HEK293 (cell line): ENCODE measurements around the gene NLRP6.

ENCODE experiments used
- CTCF ChIA-PET: fragments of 350-600 bp; formaldehyde crosslinking; extraction: SDS; loops from one replicate; lab custom pipeline; 2021; ENCODE audit warnings: antibody characterized with exemption; lab: Yijun Ruan, JAX
- POLR2A ChIA-PET: fragments of 300-600 bp; formaldehyde crosslinking; extraction: SDS; loops from one replicate; lab custom pipeline; 2020; ENCODE audit warnings: antibody characterized with exemption, inconsistent platforms; lab: Yijun Ruan, JAX
- H3K27ac ChIP-seq: fragments of 200-500 bp; sonication (Bioruptor generic); 2 replicates; pipeline ENCODE4 v1.5.1; 2014; ENCODE audit warnings: low read depth, low read length, control low read depth, inconsistent platforms; ENCODE audit errors: extremely low read depth
- H3K36me3 ChIP-seq, 2 experiments: fragments of 200-500 bp in 1 of 2; sonication (Bioruptor generic) in 1 of 2; 1 replicate in 1 of 2; 2 replicates in 1 of 2; pipeline ENCODE4 v1.5.1; 2014 to 2017; ENCODE audit warnings: inconsistent platforms in 2 of 2, low read length in 2 of 2; ENCODE audit not compliant: control insufficient read depth in 2 of 2, insufficient read depth in 1 of 2
- H3K4me1 ChIP-seq: fragments of 200-500 bp; sonication (Bioruptor generic); 2 replicates; pipeline ENCODE4 v1.5.1; 2014; ENCODE audit warnings: mild to moderate bottlenecking, low read length, inconsistent platforms; ENCODE audit not compliant: control insufficient read depth, insufficient read depth
- H3K4me3 ChIP-seq: 2 replicates; pipeline ENCODE4 v1.5.1; 2011; ENCODE audit warnings: low read depth, mild to moderate bottlenecking, control low read depth, low read length, moderate library complexity
- H3K9me3 ChIP-seq: fragments of 200-500 bp; sonication (Bioruptor generic); 2 replicates; pipeline ENCODE4 v1.5.1; 2014; ENCODE audit warnings: low read depth, low read length, inconsistent platforms; ENCODE audit not compliant: control insufficient read depth, insufficient read depth
- BCL11A ChIP-seq: fragments of 450-650 bp; formaldehyde crosslinking; IDR thresholded peaks from 2 replicates; pipeline ENCODE4 v1.5.1; 2016; ENCODE audit warnings: low read depth, missing biosample characterization, missing genetic modification characterization
- BCL11B ChIP-seq: fragments of 450-650 bp; formaldehyde crosslinking; IDR thresholded peaks from 2 replicates; pipeline ENCODE4 v1.5.1; 2016; ENCODE audit warnings: low read depth, missing biosample characterization, missing genetic modification characterization
- BCL6B ChIP-seq: fragments of 450-650 bp; formaldehyde crosslinking; IDR thresholded peaks from 2 replicates; pipeline ENCODE4 v1.5.1; 2017; ENCODE audit warnings: missing biosample characterization, missing genetic modification characterization
- GLIS1 ChIP-seq: fragments of 450-650 bp; formaldehyde crosslinking; IDR thresholded peaks from 2 replicates; pipeline ENCODE4 v1.5.1; 2016; ENCODE audit warnings: missing biosample characterization, missing genetic modification characterization
- HOXD13 ChIP-seq: sonication (generic); formaldehyde crosslinking; IDR thresholded peaks from 2 replicates; pipeline ENCODE4 v1.8.0; 2022; ENCODE audit warnings: missing genetic modification reagents, borderline replicate concordance
- KLF8 ChIP-seq: fragments of 450-650 bp; formaldehyde crosslinking; IDR thresholded peaks from 2 replicates; pipeline ENCODE4 v1.5.1; 2016; ENCODE audit warnings: missing biosample characterization, missing genetic modification characterization
- SP7 ChIP-seq: fragments of 450-650 bp; formaldehyde crosslinking; IDR thresholded peaks from 2 replicates; pipeline ENCODE4 v1.5.1; 2016; ENCODE audit warnings: missing biosample characterization, missing genetic modification characterization
- ZFP69B ChIP-seq: fragments of 450-650 bp; formaldehyde crosslinking; IDR thresholded peaks from 2 replicates; pipeline ENCODE4 v1.5.1; 2016; ENCODE audit warnings: missing biosample characterization, missing genetic modification characterization
- ZIC2 ChIP-seq: fragments of 450-650 bp; formaldehyde crosslinking; IDR thresholded peaks from 2 replicates; pipeline ENCODE4 v1.5.1; 2016; ENCODE audit warnings: missing biosample characterization, missing genetic modification characterization
- ZNF157 ChIP-seq: fragments of 450-650 bp; formaldehyde crosslinking; IDR thresholded peaks from 2 replicates; pipeline ENCODE4 v1.5.1; 2016; ENCODE audit warnings: missing biosample characterization, missing genetic modification characterization
- ZNF239 ChIP-seq: fragments of 450-650 bp; formaldehyde crosslinking; IDR thresholded peaks from 2 replicates; pipeline ENCODE4 v1.5.1; 2016; ENCODE audit warnings: missing biosample characterization, missing genetic modification characterization
- ZNF266 ChIP-seq: fragments of 450-650 bp; formaldehyde crosslinking; IDR thresholded peaks from 2 replicates; pipeline ENCODE4 v1.5.1; 2016; ENCODE audit warnings: missing biosample characterization, missing genetic modification characterization, low read depth
- ZNF280C ChIP-seq: fragments of 450-650 bp; formaldehyde crosslinking; IDR thresholded peaks from 2 replicates; pipeline ENCODE4 v1.5.1; 2016; ENCODE audit warnings: missing biosample characterization, missing genetic modification characterization
- ZNF311 ChIP-seq: fragments of 450-650 bp; formaldehyde crosslinking; IDR thresholded peaks from 2 replicates; pipeline ENCODE4 v1.5.1; 2017; ENCODE audit warnings: missing biosample characterization, missing genetic modification characterization, borderline replicate concordance
- ZNF350 ChIP-seq: fragments of 450-650 bp; formaldehyde crosslinking; IDR thresholded peaks from 2 replicates; pipeline ENCODE4 v1.5.0; 2017; ENCODE audit warnings: missing biosample characterization, mild to moderate bottlenecking, missing genetic modification characterization
- ZNF354C ChIP-seq: fragments of 450-650 bp; formaldehyde crosslinking; IDR thresholded peaks from 2 replicates; pipeline ENCODE4 v1.5.1; 2016; ENCODE audit warnings: missing biosample characterization, missing genetic modification characterization, low read depth, borderline replicate concordance
- ZNF394 ChIP-seq: fragments of 450-650 bp; formaldehyde crosslinking; IDR thresholded peaks from 2 replicates; pipeline ENCODE4 v1.5.1; 2016; ENCODE audit warnings: missing biosample characterization, missing genetic modification characterization, mild to moderate bottlenecking, moderate library complexity, borderline replicate concordance
- ZNF416 ChIP-seq: fragments of 450-650 bp; formaldehyde crosslinking; IDR thresholded peaks from 2 replicates; pipeline ENCODE4 v1.5.1; 2016; ENCODE audit warnings: missing biosample characterization, missing genetic modification characterization
- ZNF473 ChIP-seq: fragments of 450-650 bp; formaldehyde crosslinking; IDR thresholded peaks from 2 replicates; pipeline ENCODE4 v1.5.1; 2017; ENCODE audit warnings: missing biosample characterization, missing genetic modification characterization
- ZNF558 ChIP-seq: fragments of 450-650 bp; formaldehyde crosslinking; IDR thresholded peaks from 2 replicates; pipeline ENCODE4 v1.5.1; 2016; ENCODE audit warnings: missing biosample characterization, missing genetic modification characterization
- ZNF560 ChIP-seq: fragments of 450-650 bp; formaldehyde crosslinking; IDR thresholded peaks from 2 replicates; pipeline ENCODE4 v1.5.1; 2017; ENCODE audit warnings: missing biosample characterization, missing genetic modification characterization, borderline replicate concordance
- ZNF580 ChIP-seq: fragments of 450-650 bp; formaldehyde crosslinking; IDR thresholded peaks from 2 replicates; pipeline ENCODE4 v1.5.1; 2016; ENCODE audit warnings: missing biosample characterization, missing genetic modification characterization
- ZNF621 ChIP-seq: fragments of 450-650 bp; formaldehyde crosslinking; IDR thresholded peaks from 2 replicates; pipeline ENCODE4 v1.5.1; 2017; ENCODE audit warnings: missing biosample characterization, missing genetic modification characterization
- ZNF626 ChIP-seq: fragments of 450-650 bp; sonication (Bioruptor Pico); formaldehyde crosslinking; IDR thresholded peaks from 2 replicates; pipeline ENCODE4 v1.5.1; 2018; ENCODE audit warnings: missing biosample characterization, missing genetic modification characterization, inconsistent platforms
- ZNF768 ChIP-seq: fragments of 450-650 bp; formaldehyde crosslinking; IDR thresholded peaks from 2 replicates; pipeline ENCODE4 v1.5.1; 2018; ENCODE audit warnings: missing biosample characterization, mild to moderate bottlenecking, missing genetic modification characterization
- ZSCAN16 ChIP-seq: fragments of 450-650 bp; formaldehyde crosslinking; IDR thresholded peaks from 2 replicates; pipeline ENCODE4 v1.5.1; 2016; ENCODE audit warnings: missing biosample characterization, missing genetic modification characterization

NLRP6 gene

GRCh38 chr11:230431-230830 lies 47.8 kb upstream of the NLRP6 start (continued):
- no peak for TF ChIP-seq ZNF280C
- TF ChIP-seq ZNF768, result no peak
- no peak for TF ChIP-seq ZNF350
- no peak for TF ChIP-seq BCL11A (tag by site-specific recombination)
- TF ChIP-seq ZNF560 (tag by site-specific recombination), result no peak
- TF ChIP-seq ZNF157 (tag by site-specific recombination), result no peak
- no peak for TF ChIP-seq ZNF473
- no peak for TF ChIP-seq ZNF239
- TF ChIP-seq ZNF558, result no peak

GRCh38 chr11:232783-233565 lies 45.2 kb upstream of the NLRP6 start:
- Histone ChIP-seq H3K4me1 (no peaks in the 10 kb centered on the region), H3K36me3 (peaks cover 0 to 17% of the 10 kb centered on the region in 2 experiments; a peak in 2 of 3 replicates), H3K9me3 (no peaks in the 10 kb centered on the region), H3K27ac (no peak overlapping the region), H3K4me3 (no peak overlapping the region)
- no peak for TF ChIP-seq ZNF394
- TF ChIP-seq ZNF266 (tag by site-specific recombination), result no peak
- TF ChIP-seq ZSCAN16, result no peak
- TF ChIP-seq ZNF621 (tag by site-specific recombination), result no peak
- no peak for TF ChIP-seq ZNF580 (tag by site-specific recombination)
- no peak for TF ChIP-seq BCL6B (tag by site-specific recombination)
- no peak for TF ChIP-seq ZNF280C
- no peak for TF ChIP-seq ZFP69B (tag by site-specific recombination)
- TF ChIP-seq KLF8 (tag by site-specific recombination), result no peak
- no peak for TF ChIP-seq ZNF311 (tag by site-specific recombination)
- no peak for TF ChIP-seq ZNF416 (tag by site-specific recombination)
- no peak for TF ChIP-seq ZNF354C (tag by site-specific recombination)
- no peak for TF ChIP-seq ZIC2
- no peak for TF ChIP-seq GLIS1
- no peak for TF ChIP-seq ZNF626
- no peak for TF ChIP-seq HOXD13 (CRISPR knock-in tag)
- no peak for TF ChIP-seq SP7 (tag by site-specific recombination)
- no peak for TF ChIP-seq BCL11B (tag by site-specific recombination)
- CTCF ChIA-PET, result interaction anchor here (1.7 kb wide), 1 partner anchor 17 kb away, joined by 5 read pairs; no protein-coding TSS in a partner anchor
- POLR2A ChIA-PET, result interaction anchor here (0.6 kb wide), 1 partner anchor 14 kb away, joined by 4 read pairs; no protein-coding TSS in a partner anchor
